ENCODE data around the gene HM13. TPM values are rescaled to one million over a fixed set of nuclear protein-coding genes. Genes with fewer than 3 reads are reported as not detected.

Gene HM13, protein sequence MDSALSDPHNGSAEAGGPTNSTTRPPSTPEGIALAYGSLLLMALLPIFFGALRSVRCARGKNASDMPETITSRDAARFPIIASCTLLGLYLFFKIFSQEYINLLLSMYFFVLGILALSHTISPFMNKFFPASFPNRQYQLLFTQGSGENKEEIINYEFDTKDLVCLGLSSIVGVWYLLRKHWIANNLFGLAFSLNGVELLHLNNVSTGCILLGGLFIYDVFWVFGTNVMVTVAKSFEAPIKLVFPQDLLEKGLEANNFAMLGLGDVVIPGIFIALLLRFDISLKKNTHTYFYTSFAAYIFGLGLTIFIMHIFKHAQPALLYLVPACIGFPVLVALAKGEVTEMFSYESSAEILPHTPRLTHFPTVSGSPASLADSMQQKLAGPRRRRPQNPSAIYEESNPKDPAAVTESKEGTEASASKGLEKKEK
- total RNA-seq = 76.9 and 84.2 TPM in 2 replicates

DNA sequence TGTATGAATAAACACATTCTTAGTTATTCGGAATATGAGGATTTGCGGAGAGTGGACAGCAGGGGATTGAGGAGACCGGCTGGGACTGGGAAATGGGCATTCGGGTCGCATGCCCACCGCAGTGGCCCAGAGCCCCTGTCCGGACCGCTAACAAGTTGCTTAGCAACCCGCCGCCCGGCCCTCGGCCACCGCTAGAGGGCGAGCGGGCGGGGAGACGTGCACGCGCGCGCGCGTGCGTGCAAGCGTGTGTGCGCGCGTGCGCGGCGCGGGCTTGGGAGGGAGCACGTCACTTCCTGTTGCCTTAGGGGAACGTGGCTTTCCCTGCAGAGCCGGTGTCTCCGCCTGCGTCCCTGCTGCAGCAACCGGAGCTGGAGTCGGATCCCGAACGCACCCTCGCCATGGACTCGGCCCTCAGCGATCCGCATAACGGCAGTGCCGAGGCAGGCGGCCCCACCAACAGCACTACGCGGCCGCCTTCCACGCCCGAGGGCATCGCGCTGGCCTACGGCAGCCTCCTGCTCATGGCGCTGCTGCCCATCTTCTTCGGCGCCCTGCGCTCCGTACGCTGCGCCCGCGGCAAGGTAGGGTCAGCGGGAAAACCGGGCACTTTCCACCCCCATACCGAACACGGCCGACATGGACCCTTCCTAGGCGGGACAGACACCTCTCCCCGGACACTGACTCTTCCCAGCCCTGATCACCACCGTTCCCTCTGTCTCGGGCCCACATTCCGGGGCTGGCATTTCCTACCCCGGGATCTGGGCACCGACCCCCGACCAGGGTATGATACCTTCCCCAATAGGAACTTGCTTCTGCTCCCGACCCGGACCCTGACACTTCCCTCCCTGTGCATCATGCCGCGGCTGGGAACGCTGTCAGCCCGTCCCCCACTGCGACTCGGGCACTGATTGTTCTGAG, at the start of gene HM13:
TSS of gene HM13 (plus strand) at position 289 of the 918 bp plus-strand sequence. CDS start at position 399, 110 bp downstream.

DNA sequence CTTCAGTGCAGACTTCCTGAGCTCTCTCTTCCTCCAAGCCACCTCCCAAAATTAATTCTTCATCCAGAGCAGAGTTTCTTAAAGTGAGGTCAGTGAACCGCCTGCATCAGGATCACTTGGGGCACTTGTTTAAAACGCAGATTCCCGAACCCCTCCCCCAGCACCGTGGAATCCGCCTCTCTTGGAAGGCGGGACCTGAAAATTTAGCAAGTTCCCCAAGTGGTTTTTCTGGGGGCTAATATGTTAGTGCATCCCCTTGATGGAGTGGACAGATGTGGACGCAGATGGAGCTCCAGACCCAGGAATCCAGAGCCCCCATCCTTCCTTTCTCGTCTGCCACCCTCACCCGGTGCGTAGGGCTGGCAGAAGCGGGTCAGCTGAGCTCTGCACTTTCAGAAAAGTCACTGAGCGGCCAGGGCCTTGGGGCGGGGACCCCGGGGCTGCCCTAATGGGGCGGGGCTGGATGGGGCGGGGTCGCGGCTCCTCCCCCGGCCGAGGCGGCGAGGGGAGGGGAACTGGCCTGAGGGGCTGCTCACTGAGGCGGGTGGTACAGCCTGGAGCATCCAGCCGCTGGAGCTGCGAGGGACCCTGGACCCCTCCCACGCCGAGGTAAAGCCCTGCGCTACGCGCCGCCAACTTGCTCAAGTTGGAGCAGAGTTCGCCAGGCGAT, 39.3 kb upstream of the HM13 start, which contains the start of the genes DEFB124 and REM1:
TSS of gene DEFB124 (minus strand) at position 370 of the 670 bp plus-strand sequence. CDS start 2,114 bp downstream, outside the sequence.
TSS of gene REM1 (plus strand) at position 531 of the 670 bp plus-strand sequence. CDS start 1,158 bp downstream, outside the sequence.

DNA sequence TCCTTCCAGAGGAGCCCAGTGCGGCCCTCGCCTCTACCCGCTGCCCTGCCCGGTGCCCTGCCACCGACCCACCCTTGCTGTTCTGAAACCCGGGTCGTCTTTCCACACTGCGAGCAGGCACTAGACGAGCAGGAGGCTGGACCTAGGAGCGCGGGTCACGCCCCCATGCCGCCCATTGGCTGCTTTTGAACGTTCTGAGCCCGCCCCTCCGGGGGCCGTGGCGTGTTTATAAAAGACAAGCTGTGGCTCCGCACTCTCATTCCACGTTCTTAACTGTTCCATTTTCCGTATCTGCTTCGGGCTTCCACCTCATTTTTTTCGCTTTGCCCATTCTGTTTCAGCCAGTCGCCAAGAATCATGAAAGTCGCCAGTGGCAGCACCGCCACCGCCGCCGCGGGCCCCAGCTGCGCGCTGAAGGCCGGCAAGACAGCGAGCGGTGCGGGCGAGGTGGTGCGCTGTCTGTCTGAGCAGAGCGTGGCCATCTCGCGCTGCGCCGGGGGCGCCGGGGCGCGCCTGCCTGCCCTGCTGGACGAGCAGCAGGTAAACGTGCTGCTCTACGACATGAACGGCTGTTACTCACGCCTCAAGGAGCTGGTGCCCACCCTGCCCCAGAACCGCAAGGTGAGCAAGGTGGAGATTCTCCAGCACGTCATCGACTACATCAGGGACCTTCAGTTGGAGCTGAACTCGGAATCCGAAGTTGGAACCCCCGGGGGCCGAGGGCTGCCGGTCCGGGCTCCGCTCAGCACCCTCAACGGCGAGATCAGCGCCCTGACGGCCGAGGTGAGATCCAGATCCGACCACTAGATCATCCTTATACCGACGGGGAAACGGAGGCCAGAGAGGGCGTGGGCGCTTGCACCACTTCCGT, 91.0 kb downstream of the HM13 start, which contains the start of gene ID1:
TSS of gene ID1 (plus strand) at position 259 of the 871 bp plus-strand sequence. CDS start at position 358, 99 bp downstream.

Other genes starting within 250 kb of the HM13 start
- gene DEFB116, start 205.9 kb upstream of the HM13 start, total RNA-seq = not detected in 2 replicates
- gene DEFB118, start 145.8 kb upstream of the HM13 start, total RNA-seq = not detected in 2 replicates
- gene DEFB119, start 123.9 kb upstream of the HM13 start, total RNA-seq = not detected in 2 replicates
- gene DEFB121, start 108.2 kb upstream of the HM13 start, total RNA-seq = not detected in 2 replicates
- not detected in 2 replicates for gene DEFB123, start 73.8 kb upstream of the HM13 start, total RNA-seq
- not detected in 2 replicates for gene DEFB124, start 39.3 kb upstream of the HM13 start, total RNA-seq
- gene REM1, start 39.2 kb upstream of the HM13 start, total RNA-seq = under 0.01 TPM in 1 of 2 replicates, not detected in the other
- gene ID1, start 90.8 kb downstream of the HM13 start, total RNA-seq = 151 and 221 TPM in 2 replicates
- gene COX4I2, start 123.5 kb downstream of the HM13 start, total RNA-seq = not detected in 2 replicates
- 125 and 131 TPM in 2 replicates for gene BCL2L1, start 208.4 kb downstream of the HM13 start, total RNA-seq
- gene TPX2, start 224.8 kb downstream of the HM13 start, total RNA-seq = 88.2 and 108 TPM in 2 replicates